Measurements from ENCODE around the gene PARD3.

Gene PARD3

GRCh38 chr10:34152434-34152833, 662.7 kb downstream of the PARD3 start:
- DNase-seq = no peak

DNA sequence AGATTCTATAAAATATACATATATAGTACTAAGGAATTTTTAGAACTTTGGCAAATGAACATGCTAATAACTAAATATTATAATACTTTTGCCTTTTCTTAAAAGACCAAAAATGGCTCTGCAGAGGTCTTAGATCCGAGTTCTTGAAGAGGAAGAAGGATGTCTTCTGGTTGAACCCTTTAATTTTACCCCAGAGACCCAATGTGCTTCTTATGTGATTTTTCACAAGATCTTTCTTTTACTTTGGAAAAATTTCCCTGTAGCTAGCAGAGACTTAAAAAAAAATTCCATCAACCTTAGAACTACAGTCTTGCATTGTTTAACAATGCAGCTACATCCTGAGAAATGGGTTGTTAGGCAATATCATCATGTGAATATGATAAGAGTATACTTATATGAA, 663.2 kb downstream of the PARD3 start:
- no peak for DNase-seq

DNA sequence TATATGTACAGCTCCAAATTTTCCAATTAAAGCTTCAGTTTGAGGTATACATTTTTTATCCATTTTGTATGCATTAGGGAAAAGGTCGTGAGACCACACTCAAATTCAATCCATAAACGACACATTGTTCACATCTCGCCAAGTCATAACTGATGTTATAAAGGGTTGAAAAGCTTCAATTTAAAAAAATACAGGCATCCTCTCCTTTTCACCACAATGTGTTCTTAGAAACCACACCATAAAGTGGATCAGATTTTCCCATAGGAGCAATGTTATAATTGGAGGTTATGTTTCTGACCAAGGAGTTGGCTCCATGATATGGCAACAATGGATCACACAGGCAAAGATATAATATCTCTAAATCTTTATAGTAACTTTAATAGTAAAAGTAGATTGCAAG, 663.6 kb downstream of the PARD3 start:
- DNase-seq = no peak

DNA sequence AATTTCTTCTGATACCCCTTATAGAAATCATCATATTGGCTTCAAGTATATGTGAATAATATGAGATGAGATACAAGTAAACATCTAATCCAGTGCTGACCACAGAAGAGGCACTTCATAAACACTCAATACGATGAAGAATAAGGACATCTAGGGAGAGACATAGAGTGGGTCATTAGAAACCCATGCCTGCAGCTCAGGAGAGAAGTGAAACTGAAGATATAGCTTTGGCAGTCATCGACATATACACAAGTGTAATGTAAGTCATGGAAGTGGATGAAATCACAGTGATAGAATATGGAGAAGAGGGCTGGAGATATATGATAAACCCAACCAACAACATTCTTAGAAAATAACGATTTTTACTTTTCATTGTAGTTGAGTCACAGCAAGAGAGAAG, 665.0 kb downstream of the PARD3 start:
- DNase-seq = no peak

GRCh38 chr10:34148305-34148657, 666.8 kb downstream of the PARD3 start:
- no peak for DNase-seq

- no peak for DNase-seq
Measured at GRCh38 chr10:34147641-34148304, 667.3 kb downstream of the PARD3 start.

GRCh38 chr10:34145715-34146114, 669.4 kb downstream of the PARD3 start:
- no peak for DNase-seq

DNA sequence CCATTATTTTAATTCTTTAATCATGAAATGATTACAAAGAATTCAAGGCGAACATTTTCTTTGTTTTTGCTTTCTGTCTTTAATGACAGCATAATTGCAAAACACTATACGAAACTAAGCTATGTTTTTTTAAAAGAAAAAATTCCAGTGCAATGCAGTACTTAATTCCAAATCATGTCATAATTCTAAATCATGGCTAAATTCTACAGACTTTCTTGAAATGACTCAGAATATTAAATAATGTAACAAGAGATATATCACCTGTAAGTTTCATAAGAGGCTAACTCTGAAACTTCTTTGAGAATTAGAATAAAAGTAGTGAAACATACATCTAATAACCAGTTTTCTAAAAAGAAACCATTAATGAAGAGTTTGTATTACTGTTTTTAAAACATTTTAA, 671.6 kb downstream of the PARD3 start:
- DNase-seq = no peak

GRCh38 chr10:34141032-34141680, 673.9 kb downstream of the PARD3 start:
- DNase-seq = no peak

- no peak for DNase-seq
Measured at GRCh38 chr10:34139559-34139958, 675.5 kb downstream of the PARD3 start.

DNA sequence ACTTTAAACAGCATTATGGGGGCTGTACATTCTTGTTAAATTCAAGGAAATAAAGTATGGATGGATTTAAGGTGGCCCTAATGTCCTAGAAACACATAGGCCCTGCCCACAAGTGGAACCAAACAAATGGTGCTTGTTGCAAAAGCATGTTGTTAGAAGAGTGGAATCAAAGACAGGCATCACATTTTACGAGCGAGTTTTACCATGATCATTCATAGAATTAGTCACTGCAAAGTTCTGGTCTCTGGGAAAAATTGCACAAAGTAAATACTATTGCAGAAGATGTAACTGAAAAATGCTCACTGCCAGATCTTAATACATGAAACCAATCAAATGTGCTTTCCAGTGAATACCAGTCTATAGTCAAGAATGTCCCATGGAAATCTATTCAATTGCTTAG, 677.1 kb downstream of the PARD3 start:
- DNase-seq = no peak

GRCh38 chr10:34137201-34137600, 677.9 kb downstream of the PARD3 start:
- DNase-seq = no peak

DNA sequence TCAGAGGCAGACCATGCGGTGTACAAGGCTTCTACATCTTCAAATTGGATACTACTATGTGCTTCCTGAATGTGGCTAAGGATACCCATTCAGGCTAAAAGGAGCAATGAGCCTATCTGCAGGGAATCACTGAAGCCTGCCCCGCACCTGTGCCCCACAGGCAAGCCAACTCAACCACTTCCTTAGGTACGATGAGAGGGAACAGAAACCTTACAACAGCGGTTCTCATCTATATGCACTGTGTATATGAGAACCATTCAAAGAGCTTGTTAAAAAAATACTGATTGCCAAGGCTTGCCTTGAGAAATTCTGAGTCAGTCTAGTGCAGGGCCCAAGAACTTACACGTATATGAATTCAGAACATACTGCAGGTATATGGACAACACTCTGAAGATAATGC, 679.6 kb downstream of the PARD3 start:
- no peak for DNase-seq

DNA sequence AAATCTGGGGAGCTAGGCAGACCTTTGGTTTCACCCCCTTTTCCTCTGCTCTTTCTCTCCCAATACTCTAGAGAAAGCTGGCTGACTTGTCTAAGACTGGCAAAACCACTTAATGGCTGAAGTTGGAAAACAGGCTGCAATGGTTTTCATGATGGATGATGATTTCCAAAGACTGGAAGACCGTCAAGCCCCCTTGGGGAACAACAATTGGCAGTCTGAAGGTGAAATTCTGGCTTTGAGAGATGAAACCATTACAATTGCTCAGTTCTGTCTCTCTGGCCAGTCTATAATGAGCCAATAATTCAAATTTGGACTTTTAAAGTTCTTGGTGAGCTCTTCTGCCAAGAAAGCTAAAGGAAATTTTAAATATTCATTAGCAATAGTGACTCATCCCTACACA, 680.5 kb downstream of the PARD3 start:
- DNase-seq = no peak

- DNase-seq = no peak
Measured at GRCh38 chr10:34133406-34133805, 681.7 kb downstream of the PARD3 start.

DNA sequence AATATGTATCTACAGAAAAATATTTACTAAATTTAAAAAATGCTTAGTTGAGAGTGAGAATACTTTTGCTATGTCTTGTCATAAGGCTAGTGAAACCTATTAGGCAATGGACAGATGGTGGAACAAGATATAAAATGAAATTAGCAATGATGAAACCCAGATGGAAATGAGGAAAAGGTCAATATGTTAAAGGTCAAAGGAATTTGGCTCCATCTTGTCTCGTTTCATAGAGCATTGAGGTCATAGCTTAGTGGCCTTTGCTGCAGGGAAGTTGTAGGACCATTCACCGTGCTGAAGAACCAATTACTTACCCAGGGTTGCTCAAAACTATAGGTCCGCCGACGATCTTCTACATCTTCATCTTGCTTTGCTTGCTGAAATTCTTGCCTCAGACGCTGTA, 683.9 kb downstream of the PARD3 start:
- DNase-seq = no peak

GRCh38 chr10:34127676-34128075, 687.4 kb downstream of the PARD3 start:
- no peak for DNase-seq

DNA sequence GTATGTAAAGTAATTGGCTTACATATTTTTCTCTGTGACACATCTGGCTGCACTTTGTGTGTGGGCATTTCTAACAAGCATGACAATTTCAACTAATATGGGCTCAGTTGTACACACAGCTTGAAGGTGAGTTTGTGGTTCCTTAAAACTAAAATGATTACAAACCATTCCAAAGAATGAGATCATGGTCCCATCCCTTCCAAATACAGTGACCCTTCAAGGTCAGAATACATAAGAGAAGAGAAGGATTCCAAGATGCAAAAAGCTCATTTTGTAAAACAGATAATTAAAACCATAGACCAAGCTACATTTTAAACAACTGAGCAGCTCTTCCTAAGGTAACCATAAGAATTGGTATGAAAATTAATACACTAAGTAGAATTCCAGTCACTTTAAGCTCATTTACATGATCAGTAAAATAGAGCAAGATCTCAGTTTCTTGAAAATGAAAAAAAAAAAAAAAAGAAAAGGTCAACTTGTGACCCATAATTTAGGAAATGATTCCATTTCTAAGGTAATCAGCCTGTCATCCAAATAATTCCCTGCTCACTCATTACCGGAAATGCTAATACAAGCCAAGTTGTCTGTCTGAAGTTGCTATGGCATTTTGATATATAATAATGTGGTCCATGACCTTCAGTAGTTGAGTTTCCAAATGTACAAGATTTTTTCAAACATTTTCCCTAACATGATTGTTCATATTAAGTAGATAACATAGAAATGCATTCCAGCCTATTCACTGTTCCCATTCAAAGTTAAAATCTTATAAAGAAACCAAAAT, 688.5 kb downstream of the PARD3 start:
- DNase-seq = no peak

- DNase-seq = no peak
Measured at GRCh38 chr10:34125702-34126101, 689.4 kb downstream of the PARD3 start.

DNA sequence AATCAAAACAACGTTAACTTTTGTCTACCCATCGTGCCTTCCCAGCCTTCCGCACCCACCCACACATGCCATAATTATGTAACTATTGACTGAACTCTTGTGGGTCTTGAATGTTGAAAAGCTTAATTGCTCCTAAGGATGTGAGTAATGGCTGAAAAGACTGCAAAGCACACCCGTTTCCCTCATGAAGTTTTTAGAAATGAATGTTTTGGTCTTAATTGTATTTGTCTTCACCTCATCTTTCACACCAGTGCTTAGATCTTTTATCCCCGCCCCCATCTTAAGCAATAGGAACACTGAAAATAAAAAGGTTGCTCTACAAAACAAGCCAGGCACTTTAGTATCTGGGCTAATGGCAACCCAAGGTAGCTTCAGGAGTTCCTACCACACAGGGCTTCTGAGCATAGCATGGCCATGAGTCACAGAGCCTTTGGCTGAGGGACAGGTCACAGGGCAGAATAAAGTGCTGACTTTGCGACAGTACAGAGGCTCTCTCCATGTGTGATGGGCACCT, 690.5 kb downstream of the PARD3 start:
- DNase-seq = no peak

- DNase-seq = no peak
Measured at GRCh38 chr10:34121781-34122622, 693.1 kb downstream of the PARD3 start.

GRCh38 chr10:34121125-34121753, 693.9 kb downstream of the PARD3 start:
- DNase-seq = no peak

Data from right kidney (tissue), 1 donor.